Stimulated activated memory B cell treated with anti-CD40 and anti-IgM and Interleukin-4, amounts not matched to agents 10 μg/mL and 1 μg/mL and 100 μg/mL, for 72 hours (primary cell): ENCODE results near the gene CDH4.

Source experiments
- ATAC-seq: fragments of 150-1000 bp; cut with Tn5 transposase; 2 replicates; pipeline ENCODE4 v1.10.0; 2021
- H3K27ac Mint-ChIP-seq: one replicate; pipeline ENCODE4 v1.8.0; 2022; ENCODE audit warnings: mild to moderate bottlenecking, mixed read lengths
- H3K27me3 Mint-ChIP-seq: one replicate; pipeline ENCODE4 v1.8.0; 2022; ENCODE audit warnings: mixed read lengths
- H3K36me3 Mint-ChIP-seq: one replicate; pipeline ENCODE4 v1.8.0; 2022; ENCODE audit warnings: mixed read lengths
- H3K4me1 Mint-ChIP-seq: one replicate; pipeline ENCODE4 v1.8.0; 2022; ENCODE audit warnings: mixed read lengths
- H3K4me3 Mint-ChIP-seq: one replicate; pipeline ENCODE4 v1.8.0; 2022; ENCODE audit warnings: mild to moderate bottlenecking, moderate library complexity, mixed read lengths
- H3K9me3 Mint-ChIP-seq: one replicate; pipeline ENCODE4 v1.8.0; 2022; ENCODE audit warnings: mixed read lengths

CDH4 gene

DNA sequence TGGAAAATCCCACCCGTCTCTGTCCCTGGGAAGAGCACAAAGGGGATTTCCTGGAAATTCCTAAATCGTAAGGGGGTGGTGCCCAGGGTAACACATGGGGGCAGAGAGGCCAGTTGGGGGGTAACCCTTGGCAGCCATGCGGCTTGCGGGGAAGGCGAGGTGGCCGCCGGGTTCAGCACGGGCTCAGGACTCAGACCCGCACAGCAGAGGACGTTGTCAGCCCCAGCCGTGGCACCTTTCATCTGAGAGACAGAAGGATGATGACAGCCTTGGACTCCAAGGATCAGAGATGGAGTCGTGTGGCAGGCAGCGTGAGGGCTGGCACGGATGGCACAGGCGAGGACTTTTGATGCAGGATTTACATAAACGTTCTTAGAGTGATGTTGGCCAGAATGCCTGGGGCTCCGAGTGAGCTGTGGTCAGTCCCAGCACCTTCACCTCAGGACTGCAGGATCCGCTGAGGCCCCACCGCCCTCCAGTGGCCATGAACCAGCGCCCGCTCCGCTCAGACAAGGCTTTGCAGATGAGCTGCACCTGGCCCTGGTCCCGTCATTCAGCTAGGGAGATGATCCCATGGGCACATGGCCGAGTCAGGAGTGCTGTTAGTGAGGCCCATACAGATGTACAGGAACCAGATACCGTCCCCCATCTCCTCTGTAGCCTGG, 623.3 kb downstream of the CDH4 start:
- Mint-ChIP-seq H3K27ac (no peak overlapping the region), H3K36me3 (no peaks in the 10 kb centered on the region), H3K27me3 (peaks cover 8% of the 10 kb centered on the region), H3K4me1 (no peaks in the 10 kb centered on the region), H3K9me3 (no peaks in the 10 kb centered on the region), H3K4me3 (no peak overlapping the region)
- ATAC-seq, result no peak

- peaks cover 8% of the 10 kb centered on the region for H3K27me3 Mint-ChIP-seq
- no peaks in the 10 kb centered on the region for H3K36me3 Mint-ChIP-seq
- no peaks in the 10 kb centered on the region for H3K9me3 Mint-ChIP-seq
- no peak for ATAC-seq
- no peaks in the 10 kb centered on the region for H3K4me1 Mint-ChIP-seq
- no peak overlapping the region for H3K27ac Mint-ChIP-seq
- no peak overlapping the region for H3K4me3 Mint-ChIP-seq
These were observed 623.9 kb downstream of the CDH4 start for GRCh38 chr20:61875996-61876395.

GRCh38 chr20:61876952-61877728, 625.1 kb downstream of the CDH4 start:
- Mint-ChIP-seq H3K9me3 (no peaks in the 10 kb centered on the region), H3K4me3 (no peak overlapping the region), H3K4me1 (no peaks in the 10 kb centered on the region), H3K27ac (no peak overlapping the region), H3K27me3 (peaks cover 8% of the 10 kb centered on the region), H3K36me3 (no peaks in the 10 kb centered on the region)
- no peak for ATAC-seq

DNA sequence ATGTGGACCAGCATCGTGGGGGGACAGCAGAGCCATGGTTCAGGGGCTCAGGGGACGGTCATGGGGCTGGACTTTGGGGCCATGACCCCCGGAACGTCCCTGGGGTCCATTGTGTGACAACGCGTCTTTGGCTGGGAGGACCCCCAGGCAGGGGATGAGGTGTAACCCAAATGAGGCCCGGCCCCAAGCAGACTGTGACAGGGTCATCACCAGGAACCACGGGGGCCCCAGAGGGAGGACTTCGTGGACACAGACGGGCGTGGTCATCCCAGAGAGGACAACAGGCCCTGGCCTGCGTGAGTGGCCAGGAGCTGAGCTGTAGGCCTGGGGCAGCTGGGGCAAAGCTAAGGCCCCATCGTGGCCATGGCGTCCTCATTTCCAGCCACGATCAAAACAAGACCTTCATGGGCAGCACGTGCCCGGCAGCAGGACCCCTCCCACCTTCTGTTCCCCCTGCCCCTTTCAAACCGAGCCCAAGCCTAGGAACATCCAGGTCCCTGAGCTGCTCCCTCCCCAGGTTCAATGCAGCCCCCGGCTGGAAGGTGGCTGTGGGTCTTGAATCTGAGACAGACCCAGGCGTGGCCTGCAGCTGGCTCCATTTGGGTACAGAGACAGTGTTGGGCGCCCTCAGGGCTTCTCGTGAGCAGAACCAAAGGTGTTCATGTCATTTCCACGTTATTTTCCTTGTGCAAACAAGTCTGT, 625.9 kb downstream of the CDH4 start:
- no peak for ATAC-seq
- no peak overlapping the region for H3K27ac Mint-ChIP-seq
- peaks cover 9% of the 10 kb centered on the region for H3K27me3 Mint-ChIP-seq
- H3K4me3 Mint-ChIP-seq, result no peak overlapping the region
- H3K4me1 Mint-ChIP-seq, result no peaks in the 10 kb centered on the region
- no peaks in the 10 kb centered on the region for H3K36me3 Mint-ChIP-seq
- H3K9me3 Mint-ChIP-seq, result no peaks in the 10 kb centered on the region

DNA sequence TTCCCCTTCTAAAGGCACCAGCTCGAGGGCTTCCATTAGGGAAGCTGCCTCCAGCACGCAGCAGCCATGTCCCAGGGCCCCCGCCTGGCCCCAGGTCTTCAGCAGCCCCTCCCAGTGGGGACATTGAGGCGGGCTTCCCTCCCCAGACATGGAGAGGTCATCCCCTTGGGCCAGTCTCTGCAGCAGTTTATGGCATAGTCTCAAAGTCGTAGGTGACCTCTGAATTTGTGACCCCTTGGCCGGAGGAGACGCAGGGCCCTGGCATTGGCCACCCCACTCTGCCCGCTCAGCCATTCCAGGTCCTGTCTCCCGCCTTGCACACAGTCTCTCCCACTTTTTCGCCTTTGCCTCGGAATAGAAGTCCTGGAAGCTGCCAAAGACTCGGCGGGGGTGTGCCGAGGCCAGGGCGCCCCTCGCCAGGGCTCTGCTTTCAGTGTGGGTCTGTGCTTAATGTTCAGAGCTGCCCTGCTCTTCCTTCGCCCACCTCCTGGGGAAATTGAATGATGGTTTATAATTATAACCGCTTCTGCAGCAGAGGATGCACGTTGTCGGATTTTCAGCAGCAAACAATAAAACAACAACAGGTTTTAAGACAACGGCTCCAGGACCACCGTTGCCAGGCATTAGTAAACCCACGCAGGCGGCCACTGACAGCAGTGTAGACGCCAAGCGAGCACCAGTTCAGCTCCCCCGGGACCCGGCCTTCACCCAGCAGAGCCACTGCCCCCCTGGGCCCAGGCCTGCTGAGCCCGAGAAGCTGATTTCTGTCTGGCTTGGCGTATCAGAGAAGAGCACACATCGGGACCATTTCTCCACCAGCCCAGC, 626.6 kb downstream of the CDH4 start:
- H3K27ac Mint-ChIP-seq, result no peak overlapping the region
- peaks cover 16% of the 10 kb centered on the region for H3K27me3 Mint-ChIP-seq
- no peaks in the 10 kb centered on the region for H3K9me3 Mint-ChIP-seq
- no peaks in the 10 kb centered on the region for H3K4me1 Mint-ChIP-seq
- H3K36me3 Mint-ChIP-seq, result no peaks in the 10 kb centered on the region
- ATAC-seq, result no peak
- no peak overlapping the region for H3K4me3 Mint-ChIP-seq

- H3K9me3 Mint-ChIP-seq, result no peaks in the 10 kb centered on the region
- H3K27ac Mint-ChIP-seq, result no peak overlapping the region
- no peaks in the 10 kb centered on the region for H3K4me1 Mint-ChIP-seq
- ATAC-seq, result no peak
- H3K27me3 Mint-ChIP-seq, result peaks cover 16% of the 10 kb centered on the region
- no peaks in the 10 kb centered on the region for H3K36me3 Mint-ChIP-seq
- no peak overlapping the region for H3K4me3 Mint-ChIP-seq
These were observed 627.2 kb downstream of the CDH4 start for GRCh38 chr20:61879303-61879620.

GRCh38 chr20:61879694-61880093, 627.6 kb downstream of the CDH4 start:
- no peak for ATAC-seq
- H3K27ac Mint-ChIP-seq, result no peak overlapping the region
- peaks cover 16% of the 10 kb centered on the region for H3K27me3 Mint-ChIP-seq
- H3K4me1 Mint-ChIP-seq, result no peaks in the 10 kb centered on the region
- H3K4me3 Mint-ChIP-seq, result no peak overlapping the region
- no peaks in the 10 kb centered on the region for H3K9me3 Mint-ChIP-seq
- H3K36me3 Mint-ChIP-seq, result no peaks in the 10 kb centered on the region

DNA sequence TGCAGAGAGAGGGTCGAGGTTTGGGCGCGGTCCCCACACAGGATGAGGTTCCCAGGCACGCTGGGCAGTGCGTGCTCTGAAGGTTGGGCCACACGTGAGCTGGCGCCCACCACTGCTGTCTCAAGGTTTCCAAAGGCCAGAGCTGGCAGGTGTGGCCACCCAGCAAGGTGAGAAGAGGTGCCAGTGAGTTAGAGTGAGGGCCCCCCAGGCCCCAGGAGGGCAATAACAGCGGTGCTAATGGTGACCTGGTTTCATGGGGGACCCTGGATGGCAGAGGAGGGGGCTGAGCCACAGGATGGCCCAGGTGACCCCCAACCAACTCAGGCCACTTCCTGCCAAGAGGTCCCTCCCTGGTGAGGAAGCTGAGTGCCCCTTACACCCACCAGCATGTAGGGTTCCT, 628.6 kb downstream of the CDH4 start:
- H3K27ac Mint-ChIP-seq, result no peak overlapping the region
- H3K4me3 Mint-ChIP-seq, result no peak overlapping the region
- H3K4me1 Mint-ChIP-seq, result no peaks in the 10 kb centered on the region
- H3K9me3 Mint-ChIP-seq, result no peaks in the 10 kb centered on the region
- no peak for ATAC-seq
- peaks cover 15% of the 10 kb centered on the region for H3K27me3 Mint-ChIP-seq
- H3K36me3 Mint-ChIP-seq, result no peaks in the 10 kb centered on the region

GRCh38 chr20:61881416-61881815, 629.4 kb downstream of the CDH4 start:
- Mint-ChIP-seq H3K4me1 (no peaks in the 10 kb centered on the region), H3K9me3 (no peaks in the 10 kb centered on the region), H3K27me3 (peaks cover 8% of the 10 kb centered on the region), H3K4me3 (no peak overlapping the region), H3K36me3 (no peaks in the 10 kb centered on the region), H3K27ac (no peak overlapping the region)
- no peak for ATAC-seq

DNA sequence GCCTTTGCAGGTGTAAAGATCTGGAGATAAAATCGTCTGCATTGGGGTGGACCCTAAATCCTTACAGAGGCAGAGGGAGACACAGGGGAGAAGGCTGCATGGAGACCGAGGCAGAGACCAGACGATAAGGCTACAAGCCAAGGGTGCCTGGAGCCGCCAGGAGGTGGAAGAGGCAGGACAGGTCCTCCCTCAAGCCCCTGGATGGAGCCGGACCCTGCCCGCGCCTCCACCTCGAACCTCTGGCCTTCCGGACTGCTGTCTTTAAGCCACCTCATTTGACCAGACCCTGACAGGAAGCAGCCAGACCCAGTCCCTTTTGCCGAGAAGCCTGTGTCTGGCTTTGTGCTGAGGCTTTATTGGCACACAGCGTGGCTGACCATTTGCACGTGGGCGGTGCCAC, 629.8 kb downstream of the CDH4 start:
- Mint-ChIP-seq H3K4me1 (no peaks in the 10 kb centered on the region), H3K27me3 (peaks cover 8% of the 10 kb centered on the region), H3K27ac (no peak overlapping the region), H3K4me3 (no peak overlapping the region), H3K36me3 (no peaks in the 10 kb centered on the region), H3K9me3 (no peaks in the 10 kb centered on the region)
- no peak for ATAC-seq

DNA sequence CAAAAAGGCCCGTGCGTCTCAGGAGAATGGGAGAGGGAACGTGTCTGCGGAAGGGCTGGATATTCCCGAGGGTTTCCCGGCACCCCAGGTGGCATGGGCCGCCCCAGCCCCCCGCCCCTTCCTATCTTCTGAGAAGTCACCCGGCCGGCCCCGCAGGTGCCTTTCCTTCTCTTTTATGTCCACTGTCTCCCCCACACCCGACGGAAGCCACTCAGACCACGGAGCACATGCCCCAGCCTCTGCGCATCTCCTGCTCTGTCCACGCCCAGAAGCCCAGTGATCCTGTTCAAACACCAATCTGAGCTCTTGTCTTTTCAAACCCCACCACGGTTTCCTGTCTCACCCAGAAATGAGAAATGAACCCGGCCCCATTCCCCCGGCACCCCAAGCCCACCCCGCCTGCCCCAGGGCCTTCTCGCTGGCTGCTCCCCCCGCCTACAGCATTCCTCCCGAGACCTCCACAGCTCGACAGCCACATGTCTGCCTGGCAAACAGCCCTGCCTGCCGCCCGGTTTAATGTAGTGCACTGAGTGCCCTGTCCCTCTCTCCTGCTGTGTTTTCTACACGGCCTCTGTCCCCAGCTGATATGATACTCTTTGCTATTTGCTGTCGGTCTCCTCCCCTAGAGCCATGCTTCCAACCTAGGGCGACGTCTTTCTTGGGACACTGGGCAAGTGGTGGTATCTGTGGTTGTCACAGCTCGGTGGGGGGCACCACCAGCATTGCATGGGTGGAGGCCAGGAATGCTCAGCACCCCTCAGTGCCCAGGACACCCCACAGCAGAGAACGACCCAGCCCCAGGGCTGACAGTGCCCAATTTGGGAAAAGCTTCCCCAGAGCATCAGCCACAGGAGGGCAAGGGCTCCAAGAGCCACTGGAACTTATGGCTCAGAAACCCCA, 630.9 kb downstream of the CDH4 start:
- Mint-ChIP-seq H3K36me3 (no peaks in the 10 kb centered on the region), H3K4me3 (no peak overlapping the region), H3K27ac (no peak overlapping the region), H3K27me3 (peaks cover 8% of the 10 kb centered on the region), H3K4me1 (peaks cover 5% of the 10 kb centered on the region), H3K9me3 (no peaks in the 10 kb centered on the region)
- no peak for ATAC-seq

DNA sequence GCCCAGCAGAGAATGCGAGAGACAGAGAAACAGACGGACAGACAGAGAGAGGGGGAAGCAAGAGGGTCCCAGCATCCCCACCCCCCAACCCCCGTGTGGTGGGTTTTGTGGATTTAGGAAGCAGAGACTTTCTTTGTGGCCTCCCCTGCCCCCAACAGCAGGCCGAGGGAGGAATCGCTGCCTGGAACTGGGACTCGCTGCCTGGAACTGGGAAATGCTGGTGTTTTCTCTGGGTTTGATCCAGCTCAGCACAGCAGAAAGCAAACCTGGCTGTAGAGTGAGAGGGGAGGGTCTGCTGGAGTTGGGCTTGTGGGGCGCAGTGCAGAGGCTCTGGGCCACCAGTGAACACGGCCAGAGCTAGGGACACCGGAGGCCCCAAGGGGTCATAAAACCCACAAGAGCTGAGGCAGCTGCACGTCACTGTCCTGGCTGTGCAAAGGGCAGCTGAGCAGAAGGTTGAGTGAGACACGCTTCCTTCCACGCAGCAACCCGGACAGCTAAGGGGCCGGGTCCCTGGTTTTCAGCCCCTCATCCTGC, 631.9 kb downstream of the CDH4 start:
- Mint-ChIP-seq H3K9me3 (no peaks in the 10 kb centered on the region), H3K36me3 (no peaks in the 10 kb centered on the region), H3K27ac (no peak overlapping the region), H3K27me3 (peaks cover 9% of the 10 kb centered on the region), H3K4me3 (no peak overlapping the region), H3K4me1 (peaks cover 5% of the 10 kb centered on the region)
- ATAC-seq, result no peak

- Mint-ChIP-seq H3K4me3 (no peak overlapping the region), H3K36me3 (no peaks in the 10 kb centered on the region), H3K27me3 (peaks cover 18% of the 10 kb centered on the region), H3K4me1 (peaks cover 5% of the 10 kb centered on the region), H3K27ac (no peak overlapping the region), H3K9me3 (peaks cover 7% of the 10 kb centered on the region)
- ATAC-seq, result no peak
These were observed 632.7 kb downstream of the CDH4 start for GRCh38 chr20:61884571-61885389.
